ENCODE data around the gene KCTD19. TPM values are rescaled to one million over a fixed set of nuclear protein-coding genes. Genes with fewer than 3 reads are reported as not detected.

Gene KCTD19
- total RNA-seq, 1 experiment from 2014 or later = 1.1 TPM

- TF ChIP-seq ZNF138 (CRISPR knock-in tag; conservative IDR thresholded peaks at IDR 0.05) (no peak), AR (CRISPR knock-in tag; IDR thresholded peaks at IDR 0.05) (no peak), PREB (CRISPR knock-in tag; IDR thresholded peaks at IDR 0.05; ENCODE audit: borderline replicate concordance) (0 out of 2 replicates have a peak, but pooled peaks have one; percentile 53), FOXK1 (CRISPR knock-in tag; IDR thresholded peaks at IDR 0.05) (no peak), GTF2I (CRISPR knock-in tag; conservative IDR thresholded peaks at IDR 0.05) (no peak), SMAD3 (CRISPR knock-in tag; IDR thresholded peaks at IDR 0.05; ENCODE audit: borderline replicate concordance) (no peak), NR2C2 (CRISPR knock-in tag; IDR thresholded peaks at IDR 0.05) (no peak), ZNF232 (CRISPR knock-in tag; IDR thresholded peaks at IDR 0.05) (no peak; the same call in 1 of the 2 replicates), MYBL2 (CRISPR knock-in tag; IDR thresholded peaks at IDR 0.05) (peak; percentile 48; the same call in 1 of the 2 replicates), ESRRA (CRISPR knock-in tag; IDR thresholded peaks at IDR 0.05; ENCODE audit: borderline replicate concordance) (no peak), SOX15 (CRISPR knock-in tag; IDR thresholded peaks at IDR 0.05) (no peak), E2F5 (CRISPR knock-in tag; IDR thresholded peaks at IDR 0.05) (peak; percentile 98), HMGXB4 (CRISPR knock-in tag; IDR thresholded peaks at IDR 0.05) (peak; percentile 79; the same call in 1 of the 2 replicates), ZNF512 (CRISPR knock-in tag; IDR thresholded peaks at IDR 0.05; ENCODE audit: borderline replicate concordance) (no peak), USF1 (CRISPR knock-in tag; IDR thresholded peaks at IDR 0.05) (no peak), RELA (CRISPR knock-in tag; IDR thresholded peaks at IDR 0.05; ENCODE audit: borderline replicate concordance) (no peak), HMGA2 (CRISPR knock-in tag; IDR thresholded peaks at IDR 0.05) (no peak), MAX (CRISPR knock-in tag; IDR thresholded peaks at IDR 0.05) (peak; percentile 62; the same call in 1 of the 2 replicates), NFYB (CRISPR knock-in tag; conservative IDR thresholded peaks at IDR 0.05; ENCODE audit: low read depth) (no peak), ZNF423 (CRISPR knock-in tag; IDR thresholded peaks at IDR 0.05) (0 out of 2 replicates have a peak, but pooled peaks have one; percentile 8), TEAD1 (CRISPR knock-in tag; IDR thresholded peaks at IDR 0.05) (no peak), SP1 (CRISPR knock-in tag; conservative IDR thresholded peaks at IDR 0.05) (peak; percentile 74), IRF2 (CRISPR knock-in tag; IDR thresholded peaks at IDR 0.05; ENCODE audit: borderline replicate concordance, low read depth) (no peak), GRHL2 (CRISPR knock-in tag; IDR thresholded peaks at IDR 0.05; ENCODE audit: insufficient replicate concordance, severe bottlenecking) (no peak), CREM (CRISPR knock-in tag; IDR thresholded peaks at IDR 0.05) (peak; percentile 49; the same call in 1 of the 2 replicates), ZNF121 (CRISPR knock-in tag; IDR thresholded peaks at IDR 0.05) (no peak), TCF7 (CRISPR knock-in tag; IDR thresholded peaks at IDR 0.05; ENCODE audit: low read depth) (no peak), ZMAT4 (CRISPR knock-in tag; IDR thresholded peaks at IDR 0.05) (no peak), CBFB (CRISPR knock-in tag; IDR thresholded peaks at IDR 0.05; ENCODE audit: low read depth) (no peak)
Measured at GRCh38 chr16:67247192-67248072, 79.1 kb downstream of the KCTD19 start, which contains the start of gene FHOD1 (continued).

Measured in WTC11 (cell line).